ENCODE measurements around the gene CPSF4L. TPM values are rescaled to one million over a fixed set of nuclear protein-coding genes. Genes with fewer than 3 reads are reported as not detected.

Gene CPSF4L, protein sequence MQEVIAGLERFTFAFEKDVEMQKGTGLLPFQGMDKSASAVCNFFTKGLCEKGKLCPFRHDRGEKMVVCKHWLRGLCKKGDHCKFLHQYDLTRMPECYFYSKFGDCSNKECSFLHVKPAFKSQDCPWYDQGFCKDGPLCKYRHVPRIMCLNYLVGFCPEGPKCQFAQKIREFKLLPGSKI
- not detected in 2 replicates for total RNA-seq

GRCh38 chr17:73261617-73261951 is at the start of gene CPSF4L:
CPSF4L (minus strand) TSS chr17:73261880; CDS start chr17:73261818, 62 bp downstream.

Other genes starting within 250 kb of the CPSF4L start
- 11.2 and 12.3 TPM in 2 replicates for gene SLC39A11, start 169.2 kb downstream of the CPSF4L start, total RNA-seq
- gene SSTR2, start 96.9 kb downstream of the CPSF4L start, total RNA-seq = under 0.01 TPM in 1 of 2 replicates, not detected in the other
- gene COG1, start 68.8 kb downstream of the CPSF4L start, total RNA-seq = 19.1 and 19.3 TPM in 2 replicates
- gene CDC42EP4, start 50.1 kb upstream of the CPSF4L start, total RNA-seq = 64.9 and 74.6 TPM in 2 replicates

Measured in mammary microvascular endothelial cell (primary cell).